GM19438 (cell line): Measurements from ENCODE around the gene CD3G.
"Not testable (repeated sequence)": the region's sequence is repeated elsewhere in the genome, so short reads cannot be mapped to it uniquely, and the experiment has no call there.

Source experiments
- ATAC-seq: cut with Tn5 transposase; IDR thresholded peaks from one replicate; pipeline ENCODE4 v1.9.1; 2021; ENCODE audit warnings: low read depth; ENCODE audit not compliant: unreplicated experiment

CD3G gene

DNA sequence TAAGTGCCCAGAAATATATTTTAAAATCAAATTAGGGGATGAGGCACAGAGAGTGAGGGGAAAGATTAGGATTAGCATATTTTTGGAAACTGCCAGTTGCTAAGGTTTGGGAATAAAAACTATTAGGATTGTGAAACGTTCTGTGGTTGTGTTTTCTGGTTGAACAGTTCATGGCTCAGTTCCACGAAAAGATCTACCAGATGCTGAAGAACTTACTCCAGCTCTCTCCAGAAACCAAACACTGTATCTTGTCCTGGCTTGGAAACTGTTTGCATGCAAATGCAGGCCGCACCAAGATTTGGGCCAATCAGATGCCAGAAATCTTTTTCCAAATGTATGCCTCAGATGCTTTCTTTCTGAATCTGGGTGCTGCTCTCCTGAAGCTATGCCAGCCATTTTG, 30.6 kb downstream of the CD3G start:
- ATAC-seq, result no peak

- no peak for ATAC-seq
These were observed 31.8 kb downstream of the CD3G start for GRCh38 chr11:118375978-118376377.

DNA sequence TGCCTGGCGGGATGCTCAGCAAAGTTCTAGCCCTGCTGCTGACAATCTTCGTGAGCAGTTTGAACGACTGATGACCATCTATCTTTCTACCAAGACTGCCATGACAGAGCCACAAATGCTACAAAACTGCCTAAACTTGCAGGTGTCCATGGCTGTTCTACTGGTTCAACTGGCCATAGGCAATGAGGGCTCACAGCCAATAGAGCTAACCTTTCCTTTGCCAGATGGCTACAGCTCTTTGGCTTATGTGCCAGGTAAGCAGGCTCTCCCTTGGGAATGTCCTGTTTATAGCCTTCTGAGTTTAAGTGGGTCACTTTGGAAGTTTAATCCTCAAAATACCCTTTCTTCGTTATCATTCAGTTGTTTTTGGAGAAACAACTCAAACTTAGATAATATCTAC, 35.4 kb downstream of the CD3G start:
- no peak for ATAC-seq

DNA sequence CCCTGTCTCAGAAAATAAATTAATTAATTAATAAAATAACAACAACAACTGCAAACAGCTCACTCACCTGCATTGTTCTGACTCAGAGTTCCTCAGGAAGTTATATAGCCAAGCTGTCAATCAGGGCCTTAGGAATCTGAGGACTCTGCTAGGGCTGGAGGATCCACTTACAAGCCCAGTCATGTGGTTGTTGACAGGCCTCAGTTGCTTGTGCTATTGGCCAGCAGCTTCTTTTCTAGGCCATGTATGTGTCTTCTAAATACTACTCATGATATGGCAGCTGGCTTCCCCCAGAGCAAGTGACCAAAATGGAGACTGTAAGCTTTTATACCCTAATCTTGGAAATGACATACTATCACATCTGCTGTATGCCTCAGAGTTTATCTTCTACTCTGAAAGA, 36.4 kb downstream of the CD3G start:
- no peak for ATAC-seq

DNA sequence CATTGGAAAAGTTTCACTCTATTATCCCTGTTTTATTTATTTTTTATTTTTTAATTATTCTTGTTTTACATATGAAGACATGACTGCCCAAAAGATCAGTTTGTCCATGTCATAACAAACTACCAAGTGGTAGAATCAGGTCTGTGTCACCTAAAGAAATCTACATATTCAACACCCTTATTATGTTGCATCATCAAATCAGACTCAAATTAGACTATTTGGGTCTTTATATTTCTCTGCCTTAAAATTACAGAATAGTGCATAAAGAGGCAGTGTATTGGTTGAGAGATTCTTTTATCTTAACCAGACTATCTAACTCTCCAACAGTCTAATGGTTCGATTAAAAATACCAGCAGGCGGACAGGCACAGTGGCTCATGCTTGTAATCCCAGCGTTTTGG, 38.8 kb downstream of the CD3G start:
- ATAC-seq, result no peak

DNA sequence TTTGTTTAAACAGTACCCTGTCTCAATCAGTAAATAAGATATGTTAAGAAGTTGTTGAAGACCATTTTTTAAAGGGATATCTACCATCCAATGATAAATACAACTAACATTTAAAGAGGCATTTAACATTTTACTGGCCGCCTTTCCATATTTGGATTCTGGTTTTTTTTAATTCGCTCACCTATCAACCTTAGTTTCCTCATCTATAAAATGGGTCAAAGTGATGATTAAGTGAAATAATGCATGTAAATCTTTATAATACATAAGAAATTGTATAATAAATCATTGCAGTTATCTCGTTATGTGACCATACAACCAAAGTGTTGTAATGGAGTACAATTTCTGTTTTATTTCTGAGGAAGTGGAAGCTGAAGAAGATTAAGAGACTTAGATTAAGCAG, 39.5 kb downstream of the CD3G start:
- no peak for ATAC-seq

DNA sequence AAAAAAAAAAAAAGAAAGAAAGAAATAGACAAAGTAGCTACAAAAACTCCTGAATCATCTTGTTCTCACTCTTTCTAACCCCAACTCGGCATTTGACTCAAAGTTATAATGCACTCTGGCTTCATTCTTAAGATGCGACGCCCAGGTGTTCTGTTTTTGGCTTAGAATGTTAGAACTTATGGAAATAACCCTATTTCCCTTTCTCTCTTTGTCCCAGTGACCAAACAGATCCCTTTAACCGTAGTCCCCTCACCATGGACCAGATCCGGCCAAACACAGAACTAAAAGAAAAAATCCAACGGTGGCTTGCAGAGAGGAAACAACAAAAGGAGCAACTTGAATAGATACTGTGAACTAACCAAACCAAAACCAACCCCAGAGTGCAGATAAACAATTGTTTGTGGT, 52.0 kb downstream of the CD3G start:
- no peak for ATAC-seq

- no peak for ATAC-seq
These were observed 53.3 kb downstream of the CD3G start for GRCh38 chr11:118397448-118397847.

DNA sequence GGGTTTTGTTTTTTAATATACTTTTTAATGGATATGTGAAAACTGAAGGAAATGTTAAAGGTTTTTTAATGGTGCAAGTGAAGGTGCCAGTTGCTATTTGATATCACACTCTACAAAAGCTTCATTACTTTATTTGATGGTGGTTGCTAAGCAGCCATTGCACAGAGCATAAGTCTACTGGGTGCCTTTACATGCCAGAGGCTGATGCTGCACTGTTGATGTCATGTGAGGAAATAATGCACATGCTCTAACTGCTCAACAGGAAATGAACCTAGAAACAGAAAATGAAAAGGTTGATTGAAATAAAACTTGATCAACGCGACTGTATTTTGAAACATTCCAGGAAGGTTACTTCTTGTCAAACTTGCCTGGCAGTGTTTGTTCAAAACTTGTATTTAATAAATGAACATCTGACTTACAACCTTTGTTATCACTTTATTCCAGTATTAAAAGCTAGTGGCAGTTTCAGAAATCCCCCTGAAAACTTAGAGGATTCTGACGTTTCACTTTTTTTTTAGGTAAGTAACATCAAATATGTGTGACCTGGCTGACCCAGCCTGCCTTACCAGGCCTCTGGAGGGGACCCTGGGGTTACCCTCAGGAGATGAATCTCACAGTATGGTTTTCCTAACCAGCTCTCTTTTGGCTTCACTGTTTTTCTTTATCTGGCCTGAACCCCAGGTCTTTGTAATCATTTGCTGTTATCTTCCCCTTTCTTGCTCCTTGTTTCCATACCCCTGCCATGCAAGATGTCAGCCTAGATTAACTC, 54.8 kb downstream of the CD3G start:
- ATAC-seq, result no peak

- ATAC-seq, result peak; percentile 63
These were observed 57.2 kb downstream of the CD3G start, which contains the start of gene ATP5MG for GRCh38 chr11:118401151-118401879. ATP5MG (plus strand) TSS chr11:118401606; CDS start chr11:118401666, 60 bp downstream.

DNA sequence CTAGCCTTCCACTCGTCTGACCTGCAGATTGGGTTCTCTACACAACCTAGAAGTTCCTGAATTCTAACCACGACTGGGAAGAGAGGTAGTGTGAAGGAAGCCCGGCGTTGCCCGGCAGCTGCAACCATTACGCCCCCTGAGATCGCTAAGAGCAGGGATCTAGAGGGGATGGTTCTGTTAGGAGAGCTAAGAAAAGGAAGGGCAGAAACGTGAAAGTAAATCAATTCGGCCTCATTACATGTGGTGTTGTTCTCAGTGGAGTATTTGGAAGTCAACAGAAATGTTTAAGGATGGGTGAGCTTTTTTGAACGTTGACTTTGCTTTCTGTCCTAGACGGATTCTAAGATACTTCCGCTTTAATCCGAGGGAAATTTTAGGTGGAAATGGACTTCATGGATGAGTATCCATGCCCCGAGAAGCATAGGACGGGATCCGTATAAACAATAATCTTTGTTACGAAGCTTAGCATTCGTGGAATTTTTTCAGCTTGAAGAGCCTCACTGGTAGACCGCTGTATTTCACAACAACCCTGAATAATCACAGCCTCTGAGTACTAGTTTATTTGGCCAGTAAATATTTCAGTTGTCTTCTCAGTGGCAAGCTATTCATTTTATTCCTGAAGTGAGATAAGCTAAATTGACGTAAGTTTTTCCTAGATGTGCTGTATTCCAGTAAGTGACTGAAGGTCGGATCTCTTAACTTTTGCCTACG, 57.9 kb downstream of the CD3G start:
- no peak for ATAC-seq

- ATAC-seq, result not testable (repeated sequence)
These were observed 58.5 kb downstream of the CD3G start for GRCh38 chr11:118402594-118402993.
